ENCODE measurements around the gene TMC4.
"Not testable (repeated sequence)": the region's sequence is repeated elsewhere in the genome, so short reads cannot be mapped to it uniquely, and the experiment has no call there.

The TMC4 gene

GRCh38 chr19:54183431-54183830, 10.5 kb upstream of the TMC4 start:
- DNase-seq (ENCODE audit: low read depth): no peak
- H3K4me3 ChIP-seq (ENCODE audit: control insufficient read depth, low read depth, low read length): no peak overlapping the region
- no peak for TF ChIP-seq CTCF (IDR thresholded peaks at IDR 0.05; ENCODE audit: control insufficient read depth, insufficient read depth, low read depth, low read length, missing control alignments)

- DNase-seq (ENCODE audit: low read depth); H3K4me3 ChIP-seq (ENCODE audit: control insufficient read depth, low read depth, low read length): not testable (repeated sequence)
These were observed 8.9 kb upstream of the TMC4 start for GRCh38 chr19:54181894-54182293.

GRCh38 chr19:54180691-54181091, 7.7 kb upstream of the TMC4 start:
- no peak for DNase-seq (ENCODE audit: low read depth)
- no peak overlapping the region for H3K4me3 ChIP-seq (ENCODE audit: control insufficient read depth, low read depth, low read length)
- TF ChIP-seq CTCF (IDR thresholded peaks at IDR 0.05; ENCODE audit: control insufficient read depth, insufficient read depth, low read depth, low read length, missing control alignments): no peak

GRCh38 chr19:54179921-54180461, 7.0 kb upstream of the TMC4 start:
- TF ChIP-seq CTCF (IDR thresholded peaks at IDR 0.05; ENCODE audit: control insufficient read depth, insufficient read depth, low read depth, low read length, missing control alignments): peak; percentile 14
- no peak for DNase-seq (ENCODE audit: low read depth)
- no peak overlapping the region for H3K4me3 ChIP-seq (ENCODE audit: control insufficient read depth, low read depth, low read length)

- DNase-seq (ENCODE audit: low read depth): no peak
These were observed 6.4 kb upstream of the TMC4 start for GRCh38 chr19:54179262-54179852.

GRCh38 chr19:54178581-54179261, 5.8 kb upstream of the TMC4 start:
- DNase-seq (ENCODE audit: low read depth): no peak
- no peak for TF ChIP-seq CTCF (IDR thresholded peaks at IDR 0.05; ENCODE audit: control insufficient read depth, insufficient read depth, low read depth, low read length, missing control alignments)
- H3K4me3 ChIP-seq (ENCODE audit: control insufficient read depth, low read depth, low read length): no peak overlapping the region

More at GRCh38 chr19:54179262-54179852, 6.4 kb upstream of the TMC4 start:
- TF ChIP-seq CTCF (IDR thresholded peaks at IDR 0.05; ENCODE audit: control insufficient read depth, insufficient read depth, low read depth, low read length, missing control alignments): no peak
- no peak overlapping the region for H3K4me3 ChIP-seq (ENCODE audit: control insufficient read depth, low read depth, low read length)

All from AG09309 (cell line).